HepG2 (cell line): Measurements from ENCODE around the gene IPO13. TPM values are rescaled to one million over a fixed set of nuclear protein-coding genes. Genes with fewer than 3 reads are reported as not detected.

Experiments used
- CC2D1A ChIP-seq: sonication (generic); formaldehyde crosslinking; IDR thresholded peaks from 2 replicates; pipeline ENCODE4 v1.8.1; 2023; ENCODE audit warnings: mild to moderate bottlenecking, missing genetic modification reagents
- HOXD1 ChIP-seq: sonication (generic); formaldehyde crosslinking; IDR thresholded peaks from 2 replicates; pipeline ENCODE4 v1.5.0; 2020; ENCODE audit warnings: missing genetic modification reagents
- IRF2 ChIP-seq: IDR thresholded peaks from 2 replicates; pipeline ENCODE4 v1.6.1; 2018; ENCODE audit warnings: missing genetic modification reagents, missing compliant biosample characterization
- KDM4B ChIP-seq: sonication (generic); formaldehyde crosslinking; IDR thresholded peaks from 2 replicates; pipeline ENCODE4 v1.4.0; 2020; ENCODE audit warnings: missing genetic modification reagents
- KDM6A ChIP-seq: IDR thresholded peaks from 2 replicates; pipeline ENCODE4 v1.6.1; 2016; ENCODE audit warnings: low read depth
- KLF11 ChIP-seq: IDR thresholded peaks from 2 replicates; pipeline ENCODE4 v1.6.1; 2016; ENCODE audit warnings: missing compliant biosample characterization
- KLF15 ChIP-seq: sonication (generic); formaldehyde crosslinking; IDR thresholded peaks from 2 replicates; pipeline ENCODE4 v1.8.1; 2023; ENCODE audit warnings: borderline replicate concordance, mild to moderate bottlenecking, inconsistent platforms, missing genetic modification reagents, mixed read lengths
- MED1 ChIP-seq: sonication (generic); formaldehyde crosslinking; IDR thresholded peaks from 2 replicates; pipeline ENCODE4 v1.4.0; 2020; ENCODE audit warnings: missing genetic modification reagents
- MTF2 ChIP-seq: sonication (generic); formaldehyde crosslinking; IDR thresholded peaks from 2 replicates; pipeline ENCODE4 v1.5.0; 2020; ENCODE audit warnings: missing genetic modification reagents, borderline replicate concordance
- PRMT3 ChIP-seq: sonication (generic); formaldehyde crosslinking; IDR thresholded peaks from 2 replicates; pipeline ENCODE4 v1.8.1; 2022; ENCODE audit warnings: low read depth, mild to moderate bottlenecking, moderate library complexity, missing genetic modification reagents, borderline replicate concordance
- SATB2 ChIP-seq: sonication (generic); formaldehyde crosslinking; IDR thresholded peaks from 2 replicates; pipeline ENCODE4 v1.5.0; 2020; ENCODE audit warnings: missing genetic modification reagents
- SIX1 ChIP-seq: sonication (generic); formaldehyde crosslinking; IDR thresholded peaks from 2 replicates; pipeline ENCODE4 v1.4.0; 2020; ENCODE audit warnings: missing genetic modification reagents, borderline replicate concordance
- SRSF1 ChIP-seq: fragments of 200-400 bp; formaldehyde crosslinking; optimal IDR thresholded peaks from 2 replicates; pipeline ENCODE3; 2017; ENCODE audit warnings: mild to moderate bottlenecking, low read depth, low read length, moderate library complexity
- ZBTB8A ChIP-seq: sonication (generic); formaldehyde crosslinking; IDR thresholded peaks from 2 replicates; pipeline ENCODE4 v1.4.0; 2020; ENCODE audit warnings: mild to moderate bottlenecking, low read depth, missing genetic modification reagents, borderline replicate concordance
- ZFP37 ChIP-seq: sonication (generic); formaldehyde crosslinking; IDR thresholded peaks from 2 replicates; pipeline ENCODE4 v1.4.0; 2020; ENCODE audit warnings: missing genetic modification reagents, borderline replicate concordance
- ZNF274 ChIP-seq: sonication (generic); formaldehyde crosslinking; IDR thresholded peaks from 2 replicates; pipeline ENCODE4 v1.5.1; 2020; ENCODE audit warnings: mild to moderate bottlenecking, missing genetic modification reagents
- ZNF841 ChIP-seq: sonication (generic); formaldehyde crosslinking; IDR thresholded peaks from 2 replicates; pipeline ENCODE4 v1.8.1; 2023; ENCODE audit warnings: missing genetic modification reagents, borderline replicate concordance
- ZNF879 ChIP-seq: sonication (generic); formaldehyde crosslinking; IDR thresholded peaks from 2 replicates; pipeline ENCODE4 v1.8.1; 2023; ENCODE audit warnings: missing genetic modification reagents
- ZSCAN25 ChIP-seq: sonication (generic); formaldehyde crosslinking; IDR thresholded peaks from 2 replicates; pipeline ENCODE4 v1.8.0; 2022; ENCODE audit warnings: mild to moderate bottlenecking, missing genetic modification reagents
- polyA plus RNA-seq, 8 experiments: library from polyadenylated mRNA; depleted of rRNA in 3 of 8; stranded (reverse) in 7 of 8; unstranded in 1 of 8; fragments of >200 nt; fragmentation: Illumina TruSeq in 4 of 8; extraction: Trizol in 4 of 8; gene quantifications; 2 replicates each; pipeline versions ENCODE4 v1.2.1 to v1.2.3, GENCODE V29; 2011 to 2016; ENCODE audit warnings: low read depth in 4 of 8, missing spikeins in 1 of 8, mixed read lengths in 1 of 8; ENCODE audit not compliant: insufficient read depth in 1 of 8
- total RNA-seq, 5 experiments: library from RNA; depleted of rRNA; stranded (reverse); fragments of >200 nt; fragmentation: Illumina TruSeq; extraction: Trizol; gene quantifications; 2 replicates each; pipeline ENCODE4 v1.2.3, GENCODE V29; 2016; ENCODE audit warnings: low read depth in 1 of 5
- TF ChIP-seq, protein P1 (sequence below): sonication (generic); formaldehyde crosslinking; IDR thresholded peaks from 2 replicates; pipeline ENCODE4 v1.5.0; 2020; ENCODE audit warnings: mild to moderate bottlenecking, missing genetic modification reagents
- TF ChIP-seq, protein P2 (sequence below): sonication (generic); formaldehyde crosslinking; IDR thresholded peaks from 2 replicates; pipeline ENCODE4 v1.5.1; 2020; ENCODE audit warnings: mild to moderate bottlenecking, missing genetic modification reagents, moderate library complexity
- TF ChIP-seq, protein P3 (sequence below): IDR thresholded peaks from 2 replicates; pipeline ENCODE4 v1.6.1; 2016; ENCODE audit warnings: missing biosample characterization, missing genetic modification reagents, low read depth
- TF ChIP-seq, protein P4 (sequence below): sonication (generic); formaldehyde crosslinking; IDR thresholded peaks from 2 replicates; pipeline ENCODE4 v1.8.1; 2023; ENCODE audit warnings: mild to moderate bottlenecking, inconsistent platforms, moderate library complexity, missing genetic modification reagents, borderline replicate concordance
- TF ChIP-seq, protein P5 (sequence below): IDR thresholded peaks from 2 replicates; pipeline ENCODE4 v1.6.1; 2016; ENCODE audit warnings: low read depth, borderline replicate concordance

The IPO13 gene
- total and polyA plus RNA-seq, 2 of the 13 experiments (the other 11 are each of a cell fraction or from before 2014, with no cell fraction given): 12.9 to 15.6 TPM

DNA sequence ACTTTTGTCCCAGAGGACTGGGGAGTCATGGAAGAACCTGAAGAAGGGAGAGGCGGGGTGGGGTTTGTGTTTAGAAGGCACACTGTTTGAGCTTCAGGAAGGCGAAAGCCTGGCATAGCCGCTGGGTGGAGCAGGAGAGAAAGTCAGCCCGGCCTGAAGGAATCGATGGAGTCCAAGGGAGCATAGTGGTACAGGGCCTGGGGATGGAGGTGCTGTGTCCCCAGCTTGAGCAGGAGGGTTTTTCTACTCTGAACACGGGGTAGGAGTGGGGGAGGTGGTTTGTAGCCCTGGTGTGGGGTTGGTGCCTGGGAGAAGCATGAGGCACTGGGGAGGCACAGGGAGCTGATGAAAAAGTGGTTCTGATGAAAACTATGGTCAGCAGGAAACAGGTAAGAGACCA lies 40.0 kb downstream of the IPO13 start (continued):
- no peak for TF ChIP-seq ZFP37 (CRISPR knock-in tag)
- TF ChIP-seq, protein P1, sequence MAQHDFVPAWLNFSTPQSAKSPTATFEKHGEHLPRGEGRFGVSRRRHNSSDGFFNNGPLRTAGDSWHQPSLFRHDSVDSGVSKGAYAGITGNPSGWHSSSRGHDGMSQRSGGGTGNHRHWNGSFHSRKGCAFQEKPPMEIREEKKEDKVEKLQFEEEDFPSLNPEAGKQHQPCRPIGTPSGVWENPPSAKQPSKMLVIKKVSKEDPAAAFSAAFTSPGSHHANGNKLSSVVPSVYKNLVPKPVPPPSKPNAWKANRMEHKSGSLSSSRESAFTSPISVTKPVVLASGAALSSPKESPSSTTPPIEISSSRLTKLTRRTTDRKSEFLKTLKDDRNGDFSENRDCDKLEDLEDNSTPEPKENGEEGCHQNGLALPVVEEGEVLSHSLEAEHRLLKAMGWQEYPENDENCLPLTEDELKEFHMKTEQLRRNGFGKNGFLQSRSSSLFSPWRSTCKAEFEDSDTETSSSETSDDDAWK (CRISPR knock-in tag): no peak
- no peak for TF ChIP-seq ZSCAN25 (CRISPR knock-in tag)
- TF ChIP-seq KDM6A (CRISPR knock-in tag): no peak
- TF ChIP-seq SATB2 (CRISPR knock-in tag): no peak
- peak; percentile 5; the same call in 1 of the 2 replicates for TF ChIP-seq MED1 (CRISPR knock-in tag)
- TF ChIP-seq MTF2: 0 out of 2 replicates have a peak, but pooled peaks have one; percentile 9
- no peak for TF ChIP-seq IRF2 (CRISPR knock-in tag)
- no peak for TF ChIP-seq KLF11 (CRISPR knock-in tag)
- TF ChIP-seq, protein P2, sequence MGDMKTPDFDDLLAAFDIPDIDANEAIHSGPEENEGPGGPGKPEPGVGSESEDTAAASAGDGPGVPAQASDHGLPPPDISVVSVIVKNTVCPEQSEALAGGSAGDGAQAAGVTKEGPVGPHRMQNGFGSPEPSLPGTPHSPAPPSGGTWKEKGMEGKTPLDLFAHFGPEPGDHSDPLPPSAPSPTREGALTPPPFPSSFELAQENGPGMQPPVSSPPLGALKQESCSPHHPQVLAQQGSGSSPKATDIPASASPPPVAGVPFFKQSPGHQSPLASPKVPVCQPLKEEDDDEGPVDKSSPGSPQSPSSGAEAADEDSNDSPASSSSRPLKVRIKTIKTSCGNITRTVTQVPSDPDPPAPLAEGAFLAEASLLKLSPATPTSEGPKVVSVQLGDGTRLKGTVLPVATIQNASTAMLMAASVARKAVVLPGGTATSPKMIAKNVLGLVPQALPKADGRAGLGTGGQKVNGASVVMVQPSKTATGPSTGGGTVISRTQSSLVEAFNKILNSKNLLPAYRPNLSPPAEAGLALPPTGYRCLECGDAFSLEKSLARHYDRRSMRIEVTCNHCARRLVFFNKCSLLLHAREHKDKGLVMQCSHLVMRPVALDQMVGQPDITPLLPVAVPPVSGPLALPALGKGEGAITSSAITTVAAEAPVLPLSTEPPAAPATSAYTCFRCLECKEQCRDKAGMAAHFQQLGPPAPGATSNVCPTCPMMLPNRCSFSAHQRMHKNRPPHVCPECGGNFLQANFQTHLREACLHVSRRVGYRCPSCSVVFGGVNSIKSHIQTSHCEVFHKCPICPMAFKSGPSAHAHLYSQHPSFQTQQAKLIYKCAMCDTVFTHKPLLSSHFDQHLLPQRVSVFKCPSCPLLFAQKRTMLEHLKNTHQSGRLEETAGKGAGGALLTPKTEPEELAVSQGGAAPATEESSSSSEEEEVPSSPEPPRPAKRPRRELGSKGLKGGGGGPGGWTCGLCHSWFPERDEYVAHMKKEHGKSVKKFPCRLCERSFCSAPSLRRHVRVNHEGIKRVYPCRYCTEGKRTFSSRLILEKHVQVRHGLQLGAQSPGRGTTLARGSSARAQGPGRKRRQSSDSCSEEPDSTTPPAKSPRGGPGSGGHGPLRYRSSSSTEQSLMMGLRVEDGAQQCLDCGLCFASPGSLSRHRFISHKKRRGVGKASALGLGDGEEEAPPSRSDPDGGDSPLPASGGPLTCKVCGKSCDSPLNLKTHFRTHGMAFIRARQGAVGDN: peak; percentile 60
- TF ChIP-seq SIX1 (CRISPR knock-in tag): no peak
- TF ChIP-seq SRSF1: no peak
- TF ChIP-seq, protein P3, sequence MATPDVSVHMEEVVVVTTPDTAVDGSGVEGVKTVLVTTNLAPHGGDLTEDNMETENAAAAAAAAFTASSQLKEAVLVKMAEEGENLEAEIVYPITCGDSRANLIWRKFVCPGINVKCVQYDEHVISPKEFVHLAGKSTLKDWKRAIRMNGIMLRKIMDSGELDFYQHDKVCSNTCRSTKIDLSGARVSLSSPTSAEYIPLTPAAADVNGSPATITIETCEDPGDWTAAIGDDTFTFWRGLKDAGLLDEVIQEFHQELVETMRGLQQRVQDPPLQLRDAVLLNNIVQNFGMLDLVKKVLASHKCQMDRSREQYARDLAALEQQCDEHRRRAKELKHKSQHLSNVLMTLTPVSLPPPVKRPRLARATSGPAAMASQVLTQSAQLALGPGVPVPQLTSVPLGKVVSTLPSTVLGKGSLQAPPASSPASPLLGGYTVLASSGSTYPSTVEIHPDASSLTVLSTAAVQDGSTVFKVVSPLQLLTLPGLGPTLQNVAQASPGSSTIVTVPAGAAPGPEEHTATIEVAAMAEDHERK (CRISPR knock-in tag): no peak
- TF ChIP-seq, protein P4, sequence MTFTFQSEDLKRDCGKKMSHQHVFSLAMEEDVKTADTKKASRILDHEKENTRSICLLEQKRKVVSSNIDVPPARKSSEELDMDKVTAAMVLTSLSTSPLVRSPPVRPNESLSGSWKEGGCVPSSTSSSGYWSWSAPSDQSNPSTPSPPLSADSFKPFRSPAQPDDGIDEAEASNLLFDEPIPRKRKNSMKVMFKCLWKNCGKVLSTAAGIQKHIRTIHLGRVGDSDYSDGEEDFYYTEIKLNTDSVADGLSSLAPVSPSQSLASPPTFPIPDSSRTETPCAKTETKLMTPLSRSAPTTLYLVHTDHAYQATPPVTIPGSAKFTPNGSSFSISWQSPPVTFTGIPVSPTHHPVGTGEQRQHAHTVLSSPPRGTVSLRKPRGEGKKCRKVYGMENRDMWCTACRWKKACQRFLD (CRISPR knock-in tag): no peak
- TF ChIP-seq ZNF274 (CRISPR knock-in tag): peak; percentile 50; the same call in 1 of the 2 replicates
- TF ChIP-seq PRMT3 (CRISPR knock-in tag): no peak
- TF ChIP-seq, protein P5, sequence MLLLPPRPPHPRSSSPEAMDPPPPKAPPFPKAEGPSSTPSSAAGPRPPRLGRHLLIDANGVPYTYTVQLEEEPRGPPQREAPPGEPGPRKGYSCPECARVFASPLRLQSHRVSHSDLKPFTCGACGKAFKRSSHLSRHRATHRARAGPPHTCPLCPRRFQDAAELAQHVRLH (CRISPR knock-in tag): no peak
- no peak for TF ChIP-seq ZNF879
- TF ChIP-seq HOXD1 (CRISPR knock-in tag): no peak
- TF ChIP-seq CC2D1A (CRISPR knock-in tag): no peak
- no peak for TF ChIP-seq ZBTB8A
- no peak for TF ChIP-seq ZNF841 (CRISPR knock-in tag)
- TF ChIP-seq KLF15 (CRISPR knock-in tag): no peak
- no peak for TF ChIP-seq KDM4B
